ENCODE results near the gene ENO2.
A peak's percentile ranks its signal among the peaks of the same experiment; 100 is the strongest.

The ENO2 gene

DNA sequence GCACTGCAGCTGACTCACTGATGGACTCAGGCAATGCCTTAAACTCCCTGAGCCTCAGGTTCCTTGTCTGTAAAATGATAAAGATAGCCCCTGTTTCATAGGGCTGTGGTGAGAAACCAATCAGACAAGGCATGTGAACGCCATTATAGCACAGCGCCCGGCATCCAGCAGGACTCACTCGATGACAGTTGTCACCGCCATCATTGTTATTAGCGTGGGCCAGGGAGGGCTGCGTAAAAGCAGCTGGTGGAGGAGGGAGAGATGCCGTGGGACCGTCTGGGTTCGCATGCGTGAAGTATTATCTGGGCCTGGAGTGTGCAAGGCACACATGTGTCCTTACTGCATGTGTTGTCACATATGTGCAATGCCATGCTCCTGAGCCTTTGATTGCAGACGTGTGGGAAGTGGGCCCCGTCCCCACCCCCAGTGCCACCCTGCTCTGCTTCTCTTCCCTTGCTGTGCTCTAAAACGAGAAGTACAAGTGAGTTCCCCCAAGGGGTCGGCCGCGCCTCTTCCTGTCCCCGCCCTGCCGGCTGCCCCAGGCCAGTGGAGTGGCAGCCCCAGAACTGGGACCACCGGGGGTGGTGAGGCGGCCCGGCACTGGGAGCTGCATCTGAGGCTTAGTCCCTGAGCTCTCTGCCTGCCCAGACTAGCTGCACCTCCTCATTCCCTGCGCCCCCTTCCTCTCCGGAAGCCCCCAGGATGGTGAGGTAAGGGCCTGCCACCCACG, 36.6 kb downstream of the ENO2 start, which contains the start of gene PTPN6:
Gene PTPN6 (plus strand): TSS at position 546 of the 730 bp plus-strand sequence. CDS start 157 bp downstream, at position 703.
- DNase-seq, result no peak

DNA sequence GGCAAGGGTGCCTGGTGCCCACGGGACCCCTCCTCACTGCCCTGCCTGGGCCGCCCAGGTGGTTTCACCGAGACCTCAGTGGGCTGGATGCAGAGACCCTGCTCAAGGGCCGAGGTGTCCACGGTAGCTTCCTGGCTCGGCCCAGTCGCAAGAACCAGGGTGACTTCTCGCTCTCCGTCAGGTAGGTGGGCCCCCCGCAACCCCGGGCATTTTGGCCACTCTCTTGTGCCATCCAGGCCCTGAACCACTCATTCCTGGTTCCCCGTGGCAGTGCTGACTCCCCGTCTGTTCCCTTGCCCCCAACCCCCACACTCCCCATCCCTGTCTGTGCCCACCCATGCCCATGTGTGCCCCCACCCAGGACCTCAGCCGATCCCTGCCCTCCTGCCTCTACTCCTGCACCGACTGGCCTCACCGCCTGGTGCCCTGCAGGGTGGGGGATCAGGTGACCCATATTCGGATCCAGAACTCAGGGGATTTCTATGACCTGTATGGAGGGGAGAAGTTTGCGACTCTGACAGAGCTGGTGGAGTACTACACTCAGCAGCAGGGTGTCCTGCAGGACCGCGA, 37.3 kb downstream of the ENO2 start:
- no peak for DNase-seq

DNA sequence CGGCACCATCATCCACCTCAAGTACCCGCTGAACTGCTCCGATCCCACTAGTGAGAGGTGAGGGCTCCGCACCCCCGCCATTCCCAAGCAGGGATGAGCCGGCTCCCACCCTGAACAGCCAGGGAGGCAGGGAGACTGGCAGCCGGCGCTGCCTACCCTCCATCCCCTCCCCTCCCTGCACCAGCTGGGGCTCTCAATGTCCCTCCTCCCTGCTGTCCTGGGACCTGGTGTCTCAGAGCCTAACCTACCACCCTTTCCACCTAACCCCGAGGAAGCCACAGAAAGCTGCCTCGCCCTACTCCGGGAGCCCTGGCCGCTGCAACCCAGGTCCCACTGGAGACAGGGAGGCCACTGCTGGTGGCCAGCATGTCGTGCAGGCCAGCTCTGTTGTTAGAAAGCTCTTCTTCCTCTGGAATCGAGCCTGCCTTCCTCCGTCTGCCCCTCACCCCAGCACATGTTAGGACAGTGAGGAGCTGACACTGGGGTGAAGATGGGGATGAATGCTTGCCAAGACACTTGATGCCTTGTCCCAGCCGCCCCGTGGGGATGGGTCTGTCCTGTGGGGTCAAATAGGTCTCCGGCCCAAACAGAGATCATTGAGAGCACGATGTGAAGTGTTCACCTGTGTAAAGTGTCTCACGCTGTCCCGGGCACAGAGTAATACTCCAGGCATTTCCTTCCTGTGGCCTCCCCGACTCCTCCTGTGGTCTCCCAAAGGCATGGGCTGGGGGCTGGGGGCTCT, 37.9 kb downstream of the ENO2 start:
- DNase-seq, result no peak

DNA sequence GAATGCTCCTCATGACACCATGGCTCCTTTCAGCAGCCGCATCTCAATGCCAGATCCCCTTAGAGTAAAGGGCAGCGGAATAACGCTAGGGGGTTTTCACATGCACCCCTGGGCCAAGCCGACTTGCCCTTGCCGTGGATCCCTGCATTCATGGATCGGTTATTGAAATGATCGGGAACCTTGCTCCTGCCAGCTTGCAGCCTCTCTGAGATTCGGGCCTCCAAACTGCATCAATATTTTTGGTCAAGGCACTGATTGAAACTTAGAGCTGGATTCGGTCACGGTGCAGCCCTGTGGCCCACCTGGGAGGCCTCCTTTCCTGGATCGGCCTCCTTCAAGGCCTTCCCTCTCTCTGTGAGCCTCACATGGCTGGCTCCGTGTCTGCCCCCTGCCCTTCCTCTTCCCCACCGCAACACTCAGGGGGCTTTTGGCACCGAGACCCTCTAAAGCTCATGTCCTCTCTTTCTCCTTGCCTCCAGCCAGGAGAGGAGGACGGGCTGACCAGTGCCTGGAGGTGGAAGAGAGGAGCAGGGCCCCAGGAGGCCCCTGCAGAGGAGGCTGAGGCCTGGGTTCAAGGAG, 38.6 kb downstream of the ENO2 start:
- no peak for DNase-seq

DNA sequence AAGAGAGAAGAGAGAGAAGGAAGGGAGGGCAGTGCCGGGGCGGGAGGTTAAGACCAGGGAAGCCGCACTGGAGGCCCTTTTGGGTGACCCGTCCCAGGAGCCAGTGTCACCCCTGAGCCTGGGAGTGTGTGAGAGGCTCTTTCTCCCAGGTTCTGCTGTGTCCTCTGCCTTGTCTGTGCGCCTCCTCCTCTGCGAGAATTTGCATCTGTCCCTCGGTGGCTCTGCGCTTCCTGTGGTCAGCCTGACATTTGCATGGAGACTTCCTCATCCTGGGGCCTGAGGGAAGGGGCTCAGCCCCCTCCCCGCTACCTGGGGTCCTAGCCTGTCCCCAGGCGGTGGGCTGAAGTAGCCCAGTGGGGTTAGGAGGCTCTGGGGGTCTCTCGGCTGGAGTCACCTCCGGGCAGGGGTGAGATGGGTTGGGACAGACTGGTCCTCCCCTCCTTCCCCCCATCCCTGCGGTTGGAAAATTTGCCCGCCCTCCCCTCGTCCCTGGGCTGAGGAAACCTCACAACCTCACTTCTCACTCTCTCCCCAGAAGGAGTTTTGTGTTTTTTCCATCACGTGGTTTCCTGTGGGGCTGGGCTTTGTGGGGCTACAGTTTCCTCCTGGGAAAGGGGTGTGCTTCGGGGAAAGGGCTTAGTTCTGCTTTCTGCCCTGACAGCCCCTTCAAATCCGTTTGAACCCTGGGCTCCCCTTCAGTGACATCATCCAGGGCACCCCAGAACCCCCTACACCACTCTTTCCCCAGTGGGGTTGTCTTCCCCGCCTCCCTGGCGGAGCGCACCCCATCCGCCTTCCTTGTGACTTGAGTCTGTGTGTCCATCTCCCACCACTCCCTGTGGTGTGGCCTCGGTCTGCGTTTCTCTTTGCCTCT, 39.3 kb downstream of the ENO2 start:
- peak; percentile 69 for DNase-seq

DNA sequence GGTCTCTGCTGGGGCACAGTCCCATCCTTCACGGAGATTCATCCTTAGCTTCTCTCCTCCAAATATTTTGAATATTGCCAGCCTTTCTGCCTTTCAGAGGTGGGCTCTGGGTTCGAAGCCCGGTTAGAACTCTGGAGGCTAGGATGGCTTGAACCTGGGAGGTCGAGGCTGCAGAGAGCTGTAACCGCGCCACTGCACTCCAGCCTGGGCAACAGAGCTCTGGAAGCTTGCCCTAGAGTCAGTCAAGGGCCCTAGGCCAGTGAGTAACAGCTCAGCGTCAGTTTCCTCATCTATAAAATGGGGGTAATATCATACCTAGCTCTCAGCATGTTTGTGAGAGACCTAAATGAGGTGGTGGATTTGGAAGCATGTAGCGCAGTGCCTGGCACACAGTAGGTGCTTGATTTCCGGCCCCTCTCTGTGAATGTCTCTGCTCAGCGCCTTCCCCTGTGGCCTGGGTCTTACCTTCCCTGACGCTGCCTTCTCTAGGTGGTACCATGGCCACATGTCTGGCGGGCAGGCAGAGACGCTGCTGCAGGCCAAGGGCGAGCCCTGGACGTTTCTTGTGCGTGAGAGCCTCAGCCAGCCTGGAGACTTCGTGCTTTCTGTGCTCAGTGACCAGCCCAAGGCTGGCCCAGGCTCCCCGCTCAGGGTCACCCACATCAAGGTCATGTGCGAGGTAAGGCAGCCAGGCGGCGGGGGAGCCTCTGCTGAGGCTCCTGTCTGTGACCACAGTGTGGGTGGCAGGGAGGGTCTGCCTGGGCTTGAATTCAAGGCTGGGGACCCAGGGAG, 40.1 kb downstream of the ENO2 start:
- DNase-seq, result no peak

DNA sequence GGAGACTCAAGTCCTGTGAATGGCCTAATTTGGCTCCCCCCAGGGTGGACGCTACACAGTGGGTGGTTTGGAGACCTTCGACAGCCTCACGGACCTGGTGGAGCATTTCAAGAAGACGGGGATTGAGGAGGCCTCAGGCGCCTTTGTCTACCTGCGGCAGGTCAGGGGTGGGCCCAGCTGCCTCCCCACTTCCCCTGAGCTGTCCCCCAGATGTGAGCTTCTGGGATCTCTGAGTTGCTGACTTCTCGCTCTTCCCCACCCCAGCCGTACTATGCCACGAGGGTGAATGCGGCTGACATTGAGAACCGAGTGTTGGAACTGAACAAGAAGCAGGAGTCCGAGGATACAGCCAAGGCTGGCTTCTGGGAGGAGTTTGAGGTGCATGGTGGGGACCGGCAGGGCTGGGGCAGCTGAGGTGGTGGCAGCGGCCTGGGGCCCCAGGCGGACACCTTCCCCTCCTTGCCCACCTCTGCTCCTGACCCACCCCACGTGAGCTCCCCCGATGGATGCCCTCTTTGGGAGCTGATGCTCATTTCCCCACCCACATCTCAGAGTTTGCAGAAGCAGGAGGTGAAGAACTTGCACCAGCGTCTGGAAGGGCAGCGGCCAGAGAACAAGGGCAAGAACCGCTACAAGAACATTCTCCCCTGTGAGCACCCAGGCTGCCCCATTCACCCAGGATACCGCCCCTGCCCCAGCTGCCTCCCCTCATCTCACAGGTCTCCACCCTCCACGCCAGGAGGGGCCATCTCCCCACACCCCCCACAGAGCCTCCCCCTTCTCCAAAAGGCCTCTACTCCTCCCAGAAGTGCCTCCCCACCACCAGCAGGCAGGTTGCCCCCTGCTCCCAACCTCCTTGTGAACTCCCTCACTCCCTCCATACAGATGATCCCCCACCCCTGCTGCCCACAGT, 41.0 kb downstream of the ENO2 start:
- DNase-seq, result no peak

DNA sequence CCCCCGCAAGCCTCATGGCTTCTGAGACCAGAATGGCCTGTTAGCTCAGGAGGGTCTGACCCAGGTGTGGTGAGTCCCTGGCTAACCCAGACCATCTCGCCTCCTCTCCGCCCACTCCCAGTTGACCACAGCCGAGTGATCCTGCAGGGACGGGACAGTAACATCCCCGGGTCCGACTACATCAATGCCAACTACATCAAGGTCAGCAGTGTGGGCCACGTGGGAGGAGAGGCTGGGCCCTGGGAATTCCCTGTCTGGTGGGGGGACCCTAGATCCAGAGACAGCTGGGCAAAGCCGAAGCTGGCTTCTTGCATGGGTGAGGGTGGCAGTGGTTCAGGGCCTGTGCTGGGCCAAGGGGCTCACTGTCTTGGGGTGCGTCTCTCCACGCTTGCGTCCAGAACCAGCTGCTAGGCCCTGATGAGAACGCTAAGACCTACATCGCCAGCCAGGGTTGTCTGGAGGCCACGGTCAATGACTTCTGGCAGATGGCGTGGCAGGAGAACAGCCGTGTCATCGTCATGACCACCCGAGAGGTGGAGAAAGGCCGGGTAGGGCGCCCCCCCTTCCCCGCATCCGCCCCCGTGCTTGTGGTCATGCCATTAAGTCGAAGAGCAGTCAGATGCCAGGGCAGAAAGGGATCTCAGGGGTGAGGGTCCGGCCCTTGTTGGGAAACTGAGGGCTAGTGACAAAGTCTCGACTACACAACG, 41.8 kb downstream of the ENO2 start:
- DNase-seq, result no peak

DNA sequence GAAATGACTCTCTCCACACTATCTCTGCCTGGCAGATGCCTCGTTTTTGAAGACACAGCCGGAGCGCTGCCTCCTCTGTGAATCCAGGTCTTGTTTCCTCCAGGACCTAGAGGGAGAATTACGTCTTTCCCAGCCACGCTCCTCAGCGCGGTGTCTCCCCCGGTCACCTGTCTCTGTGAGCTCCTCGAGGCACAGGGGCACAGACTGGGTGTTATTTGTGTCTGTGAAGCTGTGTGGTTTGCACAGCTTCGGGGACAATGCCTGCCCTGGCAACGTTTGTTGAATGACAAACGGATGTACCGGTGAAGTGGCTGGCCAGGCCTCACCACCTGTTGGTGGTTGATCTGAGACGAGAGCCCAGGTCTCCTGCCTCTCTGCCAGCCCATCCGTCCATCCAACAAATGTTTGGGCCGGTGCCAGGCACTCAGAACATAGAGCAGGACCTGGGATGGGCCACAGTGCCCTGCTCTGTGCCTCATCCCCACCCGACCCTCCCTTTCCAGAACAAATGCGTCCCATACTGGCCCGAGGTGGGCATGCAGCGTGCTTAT, 42.8 kb downstream of the ENO2 start:
- no peak for DNase-seq

DNA sequence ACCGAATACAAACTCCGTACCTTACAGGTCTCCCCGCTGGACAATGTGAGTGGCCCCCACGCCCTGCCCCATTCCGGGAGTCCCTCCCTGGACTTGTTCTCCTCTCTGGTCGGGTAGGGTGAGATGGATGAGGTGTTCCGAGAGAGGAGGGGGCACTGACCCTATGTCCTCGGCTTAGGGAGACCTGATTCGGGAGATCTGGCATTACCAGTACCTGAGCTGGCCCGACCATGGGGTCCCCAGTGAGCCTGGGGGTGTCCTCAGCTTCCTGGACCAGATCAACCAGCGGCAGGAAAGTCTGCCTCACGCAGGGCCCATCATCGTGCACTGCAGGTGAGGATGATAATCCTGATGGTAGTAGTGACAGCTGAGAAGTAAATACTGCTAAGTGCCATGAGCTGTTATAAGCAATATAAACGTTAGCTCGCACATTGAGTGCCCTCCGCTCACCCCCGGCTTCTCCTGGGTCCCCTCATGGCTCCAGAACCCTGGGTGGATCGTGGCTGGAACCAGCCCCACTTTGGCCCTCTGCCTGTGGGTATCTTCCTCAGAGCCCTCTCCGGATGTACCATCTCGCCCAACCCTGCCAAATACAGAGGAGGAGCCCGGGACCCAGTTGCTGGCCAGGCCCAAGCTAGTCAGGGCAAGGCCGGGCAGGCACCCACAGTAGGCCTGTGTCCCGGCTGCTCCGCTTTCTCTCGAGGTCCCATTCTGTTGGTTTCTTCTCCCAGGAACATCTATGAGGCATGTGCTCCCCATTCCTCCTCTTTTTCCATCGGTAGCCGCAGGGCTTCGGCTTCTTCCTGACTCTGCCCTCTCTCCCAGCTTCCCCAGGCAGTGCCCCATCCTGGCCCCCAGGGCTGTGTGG, 43.6 kb downstream of the ENO2 start:
- no peak for DNase-seq

DNA sequence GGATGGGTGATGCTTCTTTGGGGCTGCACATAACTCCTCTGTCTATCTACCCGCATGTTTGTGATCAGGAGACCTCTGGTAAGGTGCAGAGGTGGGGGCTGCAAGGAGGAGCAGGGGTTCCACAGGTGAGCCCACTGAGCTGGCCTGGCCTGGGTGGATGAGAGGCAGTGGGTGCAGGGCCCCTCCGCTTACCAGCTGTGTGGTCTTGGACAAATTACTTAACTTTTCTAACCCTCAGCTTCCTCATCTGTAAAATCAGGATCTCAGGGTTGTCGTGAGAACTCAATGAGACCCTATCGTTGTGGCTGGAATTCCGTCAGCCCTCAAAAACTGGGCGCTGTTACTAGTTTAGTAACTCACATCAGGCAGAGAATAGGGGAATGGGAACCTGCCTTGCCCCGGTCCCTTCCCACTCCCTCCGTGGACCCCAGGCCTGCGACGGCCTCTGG, 44.3 kb downstream of the ENO2 start:
- no peak for DNase-seq

DNA sequence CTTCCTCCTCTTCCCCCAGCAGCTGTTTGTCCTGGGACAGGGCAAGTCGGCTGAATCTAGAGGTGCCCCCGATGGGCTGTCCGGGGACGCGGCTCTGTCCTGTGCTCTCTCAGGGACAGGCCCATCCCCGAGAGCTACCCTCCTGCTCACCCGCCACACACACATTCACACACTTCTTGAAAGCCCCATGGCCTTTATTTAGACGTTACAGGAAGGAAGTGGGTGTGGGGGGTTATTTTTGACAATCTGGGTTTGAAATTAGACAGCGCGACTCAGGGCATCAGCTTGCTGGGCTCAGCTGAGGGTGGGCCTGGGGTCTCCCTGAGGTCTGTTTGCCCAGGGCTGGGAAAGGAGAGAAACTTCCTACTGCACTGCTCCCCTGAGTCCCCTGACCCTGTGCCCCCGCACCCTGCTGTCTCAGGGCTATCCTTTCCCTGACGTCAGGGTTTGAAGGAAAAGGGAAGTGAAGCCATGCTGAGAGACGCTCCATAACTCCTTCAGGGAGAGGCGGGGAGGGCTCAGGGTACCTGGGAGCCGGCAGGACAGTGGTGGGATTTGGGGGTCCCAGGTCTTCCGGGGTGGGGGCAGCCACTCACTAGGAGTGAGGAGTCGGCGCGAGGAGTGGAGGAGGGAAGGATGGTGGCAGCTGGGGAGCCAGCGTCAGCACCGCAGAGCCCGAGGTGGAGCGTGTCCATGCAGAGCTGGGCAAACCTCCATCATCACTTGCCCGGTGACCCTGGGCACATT, 44.9 kb downstream of the ENO2 start:
- DNase-seq, result peak; percentile 64

DNA sequence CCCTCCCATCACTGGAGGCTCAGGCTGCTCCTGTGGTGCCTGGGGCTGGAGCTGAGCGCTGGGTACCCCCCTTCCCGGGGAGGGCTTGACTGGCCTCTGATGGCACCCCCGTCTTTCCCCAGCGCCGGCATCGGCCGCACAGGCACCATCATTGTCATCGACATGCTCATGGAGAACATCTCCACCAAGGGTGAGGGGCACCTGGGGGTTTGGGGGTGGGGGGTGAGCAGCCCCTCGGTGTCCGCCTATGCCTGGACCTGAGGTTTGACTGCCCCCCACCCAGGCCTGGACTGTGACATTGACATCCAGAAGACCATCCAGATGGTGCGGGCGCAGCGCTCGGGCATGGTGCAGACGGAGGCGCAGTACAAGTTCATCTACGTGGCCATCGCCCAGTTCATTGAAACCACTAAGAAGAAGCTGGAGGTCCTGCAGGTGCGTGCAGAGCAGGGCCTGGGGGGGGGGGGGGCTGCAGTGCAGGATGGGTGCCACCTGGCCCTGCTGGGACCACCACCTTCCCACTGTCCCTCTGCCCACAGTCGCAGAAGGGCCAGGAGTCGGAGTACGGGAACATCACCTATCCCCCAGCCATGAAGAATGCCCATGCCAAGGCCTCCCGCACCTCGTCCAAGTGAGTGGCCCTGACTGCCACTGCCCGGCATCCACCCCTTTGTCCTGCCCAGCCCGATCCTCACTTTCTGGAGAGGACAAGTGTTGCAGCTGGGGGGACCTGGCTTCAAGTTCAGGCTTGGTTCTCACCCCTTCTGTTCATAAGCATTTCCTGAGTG, 45.6 kb downstream of the ENO2 start:
- no peak for DNase-seq

DNA sequence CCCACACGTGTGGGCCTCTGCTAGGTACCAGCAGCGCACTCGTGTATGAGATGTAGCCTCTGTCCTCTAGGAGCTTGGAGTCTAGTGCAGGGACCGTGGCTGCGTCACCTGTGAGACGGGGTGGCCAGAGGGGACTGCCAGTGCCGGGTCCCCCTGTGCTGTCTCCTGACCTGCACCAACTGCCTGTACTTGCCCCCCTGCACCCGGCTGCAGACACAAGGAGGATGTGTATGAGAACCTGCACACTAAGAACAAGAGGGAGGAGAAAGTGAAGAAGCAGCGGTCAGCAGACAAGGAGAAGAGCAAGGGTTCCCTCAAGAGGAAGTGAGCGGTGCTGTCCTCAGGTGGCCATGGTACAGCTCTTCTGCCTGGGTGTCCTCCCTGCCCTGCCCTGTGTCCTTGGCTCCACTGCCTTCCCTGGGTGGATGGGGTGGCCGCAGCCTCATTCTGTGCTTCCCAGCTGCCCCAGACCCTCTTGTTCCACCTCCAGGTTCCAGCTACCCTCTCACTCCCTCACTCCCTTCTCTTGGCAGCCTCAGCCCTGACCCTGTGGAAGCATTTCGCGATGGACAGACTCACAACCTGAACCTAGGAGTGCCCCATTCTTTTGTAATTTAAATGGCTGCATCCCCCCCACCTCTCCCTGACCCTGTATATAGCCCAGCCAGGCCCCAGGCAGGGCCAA, 46.4 kb downstream of the ENO2 start:
- DNase-seq, result no peak

DNA sequence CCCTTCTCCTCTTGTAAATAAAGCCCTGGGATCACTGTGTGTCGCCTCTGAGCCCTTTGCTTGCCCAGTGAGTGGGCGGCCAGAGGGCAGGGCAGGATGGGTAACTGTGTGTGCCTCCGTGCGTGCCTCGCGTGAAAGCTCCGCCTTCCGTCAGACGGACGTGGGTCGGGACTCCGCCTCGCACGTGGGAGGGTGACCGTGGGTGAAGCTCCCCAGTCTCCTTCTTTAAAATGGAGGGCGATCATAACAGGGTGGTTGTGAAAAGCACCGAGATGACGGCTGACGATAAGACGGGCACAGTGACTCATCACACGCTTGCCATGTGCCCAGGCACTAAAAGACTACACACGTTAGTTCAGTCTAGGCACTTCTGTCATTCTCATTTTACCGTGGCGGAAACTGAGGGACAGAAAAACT, 46.9 kb downstream of the ENO2 start:
- DNase-seq, result peak; percentile 88

DNA sequence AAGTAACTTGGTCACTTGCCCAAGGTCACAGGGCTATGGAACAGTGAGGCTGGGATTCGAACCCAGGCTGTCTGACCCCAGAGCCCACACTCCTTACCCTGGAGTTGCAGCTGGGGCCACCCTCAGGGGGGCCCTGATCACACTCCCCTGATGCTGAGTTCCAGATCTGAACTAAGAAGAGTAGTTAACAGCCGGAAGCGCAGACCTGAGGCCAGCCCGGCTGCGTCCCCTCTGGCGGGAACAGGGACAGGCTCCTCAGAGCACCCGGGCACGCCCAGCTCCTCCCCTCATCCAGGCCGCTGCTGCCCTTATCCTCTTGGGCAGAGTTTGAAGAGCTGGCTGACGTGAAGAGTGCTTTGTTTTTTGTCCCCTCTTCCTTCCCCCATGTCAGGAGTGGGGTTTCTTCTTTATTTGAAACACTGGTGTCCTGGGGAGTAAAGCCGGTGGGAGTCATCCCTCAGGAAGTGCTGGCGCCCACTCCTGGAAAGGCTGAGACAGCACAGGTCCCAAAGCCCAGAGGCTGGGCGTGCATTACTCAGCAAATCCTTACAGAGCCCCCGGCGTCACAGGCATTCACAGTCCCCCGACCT, 47.4 kb downstream of the ENO2 start:
- DNase-seq, result no peak
